ENCODE results near the gene BAG3. TPM values are rescaled to one million over a fixed set of nuclear protein-coding genes. Genes with fewer than 3 reads are reported as not detected.

The BAG3 gene
- total RNA-seq, 8 experiments from 2014 or later = 3.2 to 30.3 (median 17.4) TPM

- Histone ChIP-seq H3K4me3 (no peak overlapping the region), H3K27ac (no peak overlapping the region), H3K4me1 (replicated peaks in 1 of 2) (no peaks in the 10 kb centered on the region)
- ATAC-seq (replicated peaks in 6 of 8) = no peak
- 36 to 89% (median 65%) methylated on average over 1 to 5 of the region's 8 CpGs; no CpG with 5 or more reads in 2 of the 10 experiments for WGBS, 10 experiments
- in situ Hi-C loops (cut with MboI; ENCODE audit: low pct_unique_long_range_greater_than_20kb in 2 of 9, low sequenced_read_pairs in 9 of 9, unreplicated experiment in 9 of 9) = no loop called here
Measured at GRCh38 chr10:119715628-119716505, 64.7 kb downstream of the BAG3 start.

GRCh38 chr10:119723161-119723560 is 72.0 kb downstream of the BAG3 start:
- no peak for ATAC-seq (replicated peaks in 6 of 8)
- 73 to 100% (median 84%) methylated on average over 1 to 2 of the region's 2 CpGs; no CpG with 5 or more reads in 1 of the 10 experiments for WGBS, 10 experiments
- H3K27ac ChIP-seq = no peak overlapping the region
- H3K4me3 ChIP-seq = no peak overlapping the region
- in situ Hi-C loops (cut with MboI; ENCODE audit: low pct_unique_long_range_greater_than_20kb in 2 of 9, low sequenced_read_pairs in 9 of 9, unreplicated experiment in 9 of 9) = no loop called here
- peaks cover 15 to 22% of the 10 kb centered on the region in 2 donors for H3K4me1 ChIP-seq (replicated peaks in 1 of 2)

- WGBS, 10 experiments = 60 to 93% (median 72%) methylated on average over 1 to 3 of the region's 3 CpGs; no CpG with 5 or more reads in 1 of the 10 experiments
- H3K27ac ChIP-seq = no peak overlapping the region
- no peak for ATAC-seq (replicated peaks in 6 of 8)
- H3K4me1 ChIP-seq (replicated peaks in 1 of 2) = peaks cover 16 to 22% of the 10 kb centered on the region in 2 donors
- H3K4me3 ChIP-seq = no peak overlapping the region
- in situ Hi-C loops (cut with MboI; ENCODE audit: low pct_unique_long_range_greater_than_20kb in 2 of 9, low sequenced_read_pairs in 9 of 9, unreplicated experiment in 9 of 9) = no loop called here
Measured at GRCh38 chr10:119723624-119724023, 72.4 kb downstream of the BAG3 start.

- peak overlapping the region; percentile 64 to 89 (median 76) for H3K4me3 ChIP-seq
- in situ Hi-C loops (cut with MboI; ENCODE audit: low pct_unique_long_range_greater_than_20kb in 2 of 9, low sequenced_read_pairs in 9 of 9, unreplicated experiment in 9 of 9) = no loop called here
- peak overlapping the region; percentile 91 to 92 for H3K27ac ChIP-seq
- peaks cover 16 to 22% of the 10 kb centered on the region in 2 donors for H3K4me1 ChIP-seq (replicated peaks in 1 of 2)
- peak in 1 of 8 experiments; percentile 0 for ATAC-seq (replicated peaks in 6 of 8)
- 7 to 44% (median 28%) methylated on average over 3 to 17 of the region's 21 CpGs for WGBS, 10 experiments
Measured at GRCh38 chr10:119724593-119725516, 73.7 kb downstream of the BAG3 start.

GRCh38 chr10:119725517-119725827 is 74.3 kb downstream of the BAG3 start:
- in situ Hi-C loops (cut with MboI; ENCODE audit: low pct_unique_long_range_greater_than_20kb in 2 of 9, low sequenced_read_pairs in 9 of 9, unreplicated experiment in 9 of 9) = no loop called here
- ATAC-seq (replicated peaks in 6 of 8) = no peak
- peaks cover 16 to 22% of the 10 kb centered on the region in 2 donors for H3K4me1 ChIP-seq (replicated peaks in 1 of 2)
- peak overlapping the region; percentile 64 to 89 (median 76) for H3K4me3 ChIP-seq
- 7% methylated on average over 3 of the region's 32 CpGs; no CpG with 5 or more reads in 9 of the 10 experiments for WGBS, 10 experiments
- H3K27ac ChIP-seq = peak overlapping the region; percentile 91 to 92

GRCh38 chr10:119725828-119726675 is 74.9 kb downstream of the BAG3 start, which contains the start of gene INPP5F:
Gene INPP5F, plus strand, starts transcription at chr10:119726050. Its CDS starts 213 bp downstream, at chr10:119726263.
- WGBS, 10 experiments = no CpG with 5 or more reads among the region's 95 CpGs
- Histone ChIP-seq H3K4me1 (replicated peaks in 1 of 2) (peaks cover 16 to 22% of the 10 kb centered on the region in 2 donors), H3K4me3 (peak within 1 kb of the TSS; percentile 64 to 89 (median 76)), H3K27ac (peak within 1 kb of the TSS; percentile 91 to 92)
- in situ Hi-C loops (cut with MboI; ENCODE audit: low pct_unique_long_range_greater_than_20kb in 2 of 9, low sequenced_read_pairs in 9 of 9, unreplicated experiment in 9 of 9) = no loop called here
- ATAC-seq (replicated peaks in 6 of 8) = peak; percentile 86 to 93 (median 88)

GRCh38 chr10:119726676-119727261 is 75.6 kb downstream of the BAG3 start:
- Histone ChIP-seq H3K27ac (peak overlapping the region; percentile 90), H3K4me3 (peak overlapping the region; percentile 64 to 89 (median 76)), H3K4me1 (replicated peaks in 1 of 2) (peaks cover 16 to 22% of the 10 kb centered on the region in 2 donors)
- in situ Hi-C loops (cut with MboI; ENCODE audit: low pct_unique_long_range_greater_than_20kb in 2 of 9, low sequenced_read_pairs in 9 of 9, unreplicated experiment in 9 of 9) = no loop called here
- ATAC-seq (replicated peaks in 6 of 8) = no peak
- WGBS, 10 experiments = 39 to 96% (median 70%) methylated on average over 3 to 8 of the region's 14 CpGs; no CpG with 5 or more reads in 2 of the 10 experiments

Other genes starting within 250 kb of the BAG3 start
- 10 to 100 TPM in 2 of 8 experiments, 1 to 10 TPM in 4, under 1 TPM in 2; 0.38 to 16.2 (median 5.4) TPM for gene RGS10, start 108.7 kb upstream of the BAG3 start, total RNA-seq
- 100 to 1,000 TPM in 2 of 8 experiments, 10 to 100 TPM in 6; 26.3 to 119 (median 44.0) TPM for gene TIAL1, start 54.4 kb upstream of the BAG3 start, total RNA-seq
- gene INPP5F, start 74.7 kb downstream of the BAG3 start, total RNA-seq = 100 to 1,000 TPM in 3 of 8 experiments, 10 to 100 TPM in 2, 1 to 10 TPM in 3; 5.1 to 119 (median 59.5) TPM
- gene MCMBP, start 221.5 kb downstream of the BAG3 start, total RNA-seq = 10 to 100 TPM; 27.2 to 60.8 (median 33.0) TPM
- gene SEC23IP, start 241.3 kb downstream of the BAG3 start, total RNA-seq = 10 to 100 TPM; 24.2 to 53.5 (median 39.5) TPM